HEK293 (cell line): ENCODE results near the gene FTCD.

ENCODE experiments used
- CTCF ChIA-PET: fragments of 350-600 bp; formaldehyde crosslinking; extraction: SDS; loops from one replicate; lab custom pipeline; 2021; ENCODE audit warnings: antibody characterized with exemption; lab: Yijun Ruan, JAX
- POLR2A ChIA-PET: fragments of 300-600 bp; formaldehyde crosslinking; extraction: SDS; loops from one replicate; lab custom pipeline; 2020; ENCODE audit warnings: antibody characterized with exemption, inconsistent platforms; lab: Yijun Ruan, JAX
- H3K27ac ChIP-seq: fragments of 200-500 bp; sonication (Bioruptor generic); 2 replicates; pipeline ENCODE4 v1.5.1; 2014; ENCODE audit warnings: low read depth, low read length, control low read depth, inconsistent platforms; ENCODE audit errors: extremely low read depth
- H3K36me3 ChIP-seq, 2 experiments: fragments of 200-500 bp in 1 of 2; sonication (Bioruptor generic) in 1 of 2; 1 replicate in 1 of 2; 2 replicates in 1 of 2; pipeline ENCODE4 v1.5.1; 2014 to 2017; ENCODE audit warnings: inconsistent platforms in 2 of 2, low read length in 2 of 2; ENCODE audit not compliant: control insufficient read depth in 2 of 2, insufficient read depth in 1 of 2
- H3K4me1 ChIP-seq: fragments of 200-500 bp; sonication (Bioruptor generic); 2 replicates; pipeline ENCODE4 v1.5.1; 2014; ENCODE audit warnings: mild to moderate bottlenecking, low read length, inconsistent platforms; ENCODE audit not compliant: control insufficient read depth, insufficient read depth
- H3K4me3 ChIP-seq: 2 replicates; pipeline ENCODE4 v1.5.1; 2011; ENCODE audit warnings: low read depth, mild to moderate bottlenecking, control low read depth, low read length, moderate library complexity
- H3K9me3 ChIP-seq: fragments of 200-500 bp; sonication (Bioruptor generic); 2 replicates; pipeline ENCODE4 v1.5.1; 2014; ENCODE audit warnings: low read depth, low read length, inconsistent platforms; ENCODE audit not compliant: control insufficient read depth, insufficient read depth
- GFI1B ChIP-seq: fragments of 450-650 bp; formaldehyde crosslinking; IDR thresholded peaks from 2 replicates; pipeline ENCODE4 v1.5.1; 2016; ENCODE audit warnings: missing biosample characterization, missing genetic modification characterization
- HOXC10 ChIP-seq: sonication (generic); formaldehyde crosslinking; IDR thresholded peaks from 2 replicates; pipeline ENCODE4 v1.8.1; 2023; ENCODE audit warnings: mild to moderate bottlenecking, missing genetic modification reagents
- KLF9 ChIP-seq: fragments of 450-650 bp; formaldehyde crosslinking; IDR thresholded peaks from 2 replicates; pipeline ENCODE4 v1.5.1; 2016; ENCODE audit warnings: missing biosample characterization, missing genetic modification characterization, low read depth
- SALL2 ChIP-seq: fragments of 450-650 bp; formaldehyde crosslinking; IDR thresholded peaks from 2 replicates; pipeline ENCODE4 v1.5.0; 2017; ENCODE audit warnings: missing biosample characterization, mild to moderate bottlenecking, missing genetic modification characterization, borderline replicate concordance
- SCRT1 ChIP-seq: fragments of 450-650 bp; formaldehyde crosslinking; IDR thresholded peaks from 2 replicates; pipeline ENCODE4 v1.5.1; 2016; ENCODE audit warnings: missing biosample characterization, missing genetic modification characterization, borderline replicate concordance
- ZFP41 ChIP-seq: fragments of 450-650 bp; formaldehyde crosslinking; IDR thresholded peaks from 2 replicates; pipeline ENCODE4 v1.5.1; 2016; ENCODE audit warnings: missing biosample characterization, missing genetic modification characterization, borderline replicate concordance
- ZNF18 ChIP-seq: fragments of 450-650 bp; formaldehyde crosslinking; IDR thresholded peaks from 2 replicates; pipeline ENCODE4 v1.5.1; 2016; ENCODE audit warnings: missing biosample characterization, missing genetic modification characterization
- ZNF701 ChIP-seq: fragments of 450-650 bp; formaldehyde crosslinking; IDR thresholded peaks from 2 replicates; pipeline ENCODE4 v1.5.1; 2016; ENCODE audit warnings: missing biosample characterization, missing genetic modification characterization
- TF ChIP-seq, protein P1 (sequence below): fragments of 450-650 bp; formaldehyde crosslinking; IDR thresholded peaks from 2 replicates; pipeline ENCODE4 v1.5.1; 2017; ENCODE audit warnings: missing biosample characterization, missing genetic modification characterization
- TF ChIP-seq, protein P2 (sequence below): fragments of 450-650 bp; formaldehyde crosslinking; IDR thresholded peaks from 2 replicates; pipeline ENCODE4 v1.5.1; 2016; ENCODE audit warnings: missing biosample characterization, missing genetic modification characterization, borderline replicate concordance

FTCD gene

DNA sequence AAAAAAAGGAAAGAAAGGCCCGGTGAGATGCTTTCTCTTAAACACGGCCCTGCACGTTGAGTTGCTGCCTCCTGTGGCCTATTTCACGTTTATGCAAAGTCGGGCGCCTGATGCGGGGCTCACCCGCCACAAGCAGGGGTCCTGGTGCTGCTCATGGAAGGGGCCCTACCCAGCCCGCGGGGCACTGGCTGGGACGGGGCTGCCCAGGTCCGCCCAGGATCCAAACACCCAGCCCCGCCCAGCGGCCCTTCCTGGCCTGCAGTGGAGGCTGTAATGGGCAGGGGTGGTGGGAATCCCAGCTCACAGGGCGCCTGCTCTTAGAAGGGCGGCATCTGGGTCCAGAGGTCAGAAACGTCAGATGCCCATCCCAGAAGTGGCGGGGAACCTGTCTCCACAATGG, 55.9 kb downstream of the FTCD start (continued):
- TF ChIP-seq, protein P1, sequence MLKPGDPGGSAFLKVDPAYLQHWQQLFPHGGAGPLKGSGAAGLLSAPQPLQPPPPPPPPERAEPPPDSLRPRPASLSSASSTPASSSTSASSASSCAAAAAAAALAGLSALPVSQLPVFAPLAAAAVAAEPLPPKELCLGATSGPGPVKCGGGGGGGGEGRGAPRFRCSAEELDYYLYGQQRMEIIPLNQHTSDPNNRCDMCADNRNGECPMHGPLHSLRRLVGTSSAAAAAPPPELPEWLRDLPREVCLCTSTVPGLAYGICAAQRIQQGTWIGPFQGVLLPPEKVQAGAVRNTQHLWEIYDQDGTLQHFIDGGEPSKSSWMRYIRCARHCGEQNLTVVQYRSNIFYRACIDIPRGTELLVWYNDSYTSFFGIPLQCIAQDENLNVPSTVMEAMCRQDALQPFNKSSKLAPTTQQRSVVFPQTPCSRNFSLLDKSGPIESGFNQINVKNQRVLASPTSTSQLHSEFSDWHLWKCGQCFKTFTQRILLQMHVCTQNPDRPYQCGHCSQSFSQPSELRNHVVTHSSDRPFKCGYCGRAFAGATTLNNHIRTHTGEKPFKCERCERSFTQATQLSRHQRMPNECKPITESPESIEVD (tag by site-specific recombination), result no peak
- TF ChIP-seq SALL2 (tag by site-specific recombination) (no peak), ZNF701 (tag by site-specific recombination) (no peak), HOXC10 (CRISPR knock-in tag) (no peak), KLF9 (tag by site-specific recombination) (no peak)

DNA sequence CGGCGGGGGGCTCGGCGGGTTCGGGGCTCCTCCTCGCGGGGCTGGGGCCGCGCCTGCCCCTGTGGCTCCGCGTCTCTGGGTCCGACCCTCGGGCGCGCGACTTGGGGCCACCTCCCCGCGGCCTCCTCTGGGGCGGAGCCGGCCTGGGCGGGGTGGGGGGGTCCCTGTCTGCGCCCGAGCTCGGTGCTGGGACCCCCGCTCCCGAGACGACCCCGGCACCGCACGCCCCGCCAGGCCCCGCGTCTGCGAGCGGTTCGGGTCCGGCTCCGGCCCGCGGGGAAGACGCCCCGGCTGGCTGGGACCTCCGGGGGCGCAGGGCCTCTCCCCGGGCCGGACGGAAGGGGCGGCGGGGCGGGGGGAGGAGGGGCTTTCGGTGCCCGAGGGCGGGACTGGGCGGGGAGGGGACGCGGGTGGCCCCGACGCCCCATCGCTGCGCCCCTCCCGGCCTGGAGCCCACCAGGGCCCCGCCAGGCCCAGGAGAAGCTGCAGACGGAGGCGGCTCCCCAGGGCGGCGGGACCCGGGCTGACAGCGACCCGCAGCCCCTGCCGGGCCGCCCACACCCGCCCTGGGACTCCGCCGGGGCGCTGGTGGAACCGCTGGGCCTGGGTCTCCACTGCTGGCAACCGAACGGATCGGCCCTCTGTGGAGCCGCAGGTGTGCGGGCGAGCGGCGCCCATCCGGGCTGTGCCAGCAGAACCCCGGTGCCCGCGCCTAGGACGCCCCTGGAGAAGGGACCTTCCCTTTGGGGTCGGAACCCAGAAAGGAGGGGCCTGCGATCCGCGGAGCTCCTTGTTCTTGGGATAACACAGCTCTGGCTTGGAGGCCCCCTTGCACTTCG, 56.9 kb downstream of the FTCD start:
- H3K27ac ChIP-seq, result no peak overlapping the region; the same call in 1 of the 2 replicates
- POLR2A ChIA-PET, result no interaction called here
- no peaks in the 10 kb centered on the region for H3K4me1 ChIP-seq
- CTCF ChIA-PET, result interaction anchor here (1.2 kb wide), 1 partner anchor 126 kb away, joined by 3 read pairs; no protein-coding TSS in a partner anchor
- peaks cover 0 to 6% of the 10 kb centered on the region in 2 experiments; a peak in 1 of 3 replicates for H3K36me3 ChIP-seq
- TF ChIP-seq, protein P2, sequence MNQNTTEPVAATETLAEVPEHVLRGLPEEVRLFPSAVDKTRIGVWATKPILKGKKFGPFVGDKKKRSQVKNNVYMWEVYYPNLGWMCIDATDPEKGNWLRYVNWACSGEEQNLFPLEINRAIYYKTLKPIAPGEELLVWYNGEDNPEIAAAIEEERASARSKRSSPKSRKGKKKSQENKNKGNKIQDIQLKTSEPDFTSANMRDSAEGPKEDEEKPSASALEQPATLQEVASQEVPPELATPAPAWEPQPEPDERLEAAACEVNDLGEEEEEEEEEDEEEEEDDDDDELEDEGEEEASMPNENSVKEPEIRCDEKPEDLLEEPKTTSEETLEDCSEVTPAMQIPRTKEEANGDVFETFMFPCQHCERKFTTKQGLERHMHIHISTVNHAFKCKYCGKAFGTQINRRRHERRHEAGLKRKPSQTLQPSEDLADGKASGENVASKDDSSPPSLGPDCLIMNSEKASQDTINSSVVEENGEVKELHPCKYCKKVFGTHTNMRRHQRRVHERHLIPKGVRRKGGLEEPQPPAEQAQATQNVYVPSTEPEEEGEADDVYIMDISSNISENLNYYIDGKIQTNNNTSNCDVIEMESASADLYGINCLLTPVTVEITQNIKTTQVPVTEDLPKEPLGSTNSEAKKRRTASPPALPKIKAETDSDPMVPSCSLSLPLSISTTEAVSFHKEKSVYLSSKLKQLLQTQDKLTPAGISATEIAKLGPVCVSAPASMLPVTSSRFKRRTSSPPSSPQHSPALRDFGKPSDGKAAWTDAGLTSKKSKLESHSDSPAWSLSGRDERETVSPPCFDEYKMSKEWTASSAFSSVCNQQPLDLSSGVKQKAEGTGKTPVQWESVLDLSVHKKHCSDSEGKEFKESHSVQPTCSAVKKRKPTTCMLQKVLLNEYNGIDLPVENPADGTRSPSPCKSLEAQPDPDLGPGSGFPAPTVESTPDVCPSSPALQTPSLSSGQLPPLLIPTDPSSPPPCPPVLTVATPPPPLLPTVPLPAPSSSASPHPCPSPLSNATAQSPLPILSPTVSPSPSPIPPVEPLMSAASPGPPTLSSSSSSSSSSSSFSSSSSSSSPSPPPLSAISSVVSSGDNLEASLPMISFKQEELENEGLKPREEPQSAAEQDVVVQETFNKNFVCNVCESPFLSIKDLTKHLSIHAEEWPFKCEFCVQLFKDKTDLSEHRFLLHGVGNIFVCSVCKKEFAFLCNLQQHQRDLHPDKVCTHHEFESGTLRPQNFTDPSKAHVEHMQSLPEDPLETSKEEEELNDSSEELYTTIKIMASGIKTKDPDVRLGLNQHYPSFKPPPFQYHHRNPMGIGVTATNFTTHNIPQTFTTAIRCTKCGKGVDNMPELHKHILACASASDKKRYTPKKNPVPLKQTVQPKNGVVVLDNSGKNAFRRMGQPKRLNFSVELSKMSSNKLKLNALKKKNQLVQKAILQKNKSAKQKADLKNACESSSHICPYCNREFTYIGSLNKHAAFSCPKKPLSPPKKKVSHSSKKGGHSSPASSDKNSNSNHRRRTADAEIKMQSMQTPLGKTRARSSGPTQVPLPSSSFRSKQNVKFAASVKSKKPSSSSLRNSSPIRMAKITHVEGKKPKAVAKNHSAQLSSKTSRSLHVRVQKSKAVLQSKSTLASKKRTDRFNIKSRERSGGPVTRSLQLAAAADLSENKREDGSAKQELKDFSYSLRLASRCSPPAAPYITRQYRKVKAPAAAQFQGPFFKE, result no peak
- no peak for TF ChIP-seq ZNF18 (tag by site-specific recombination)
- TF ChIP-seq SCRT1 (tag by site-specific recombination), result no peak
- no peak for TF ChIP-seq ZNF701 (tag by site-specific recombination)
- no peak for TF ChIP-seq ZFP41 (tag by site-specific recombination)
- no peak for TF ChIP-seq GFI1B (tag by site-specific recombination)
- peak overlapping the region; percentile 35 for H3K4me3 ChIP-seq
- H3K9me3 ChIP-seq, result no peaks in the 10 kb centered on the region
